Dermis blood vessel endothelial cell (primary cell): Measurements from ENCODE around the gene TUBA1A. TPM values are rescaled to one million over a fixed set of nuclear protein-coding genes. Genes with fewer than 3 reads are reported as not detected.
"Not testable (repeated sequence)": the region's sequence is repeated elsewhere in the genome, so short reads cannot be mapped to it uniquely, and the experiment has no call there.

ENCODE experiments used
- DNase-seq: peaks from one replicate; pipeline ENCODE4 v3.0.0; 2010
- total RNA-seq: library from RNA; depleted of rRNA; stranded (reverse); fragments of >200 nt; gene quantifications from 2 replicates; pipeline ENCODE4 v1.2.3, GENCODE V29; 2014

TUBA1A gene
- 642 and 821 TPM in 2 replicates for total RNA-seq

GRCh38 chr12:49188916-49189367 lies at the start of gene TUBA1A:
TUBA1A (minus strand) TSS chr12:49189080; CDS start chr12:49188979, 101 bp downstream.
- DNase-seq, result peak; percentile 99

DNA sequence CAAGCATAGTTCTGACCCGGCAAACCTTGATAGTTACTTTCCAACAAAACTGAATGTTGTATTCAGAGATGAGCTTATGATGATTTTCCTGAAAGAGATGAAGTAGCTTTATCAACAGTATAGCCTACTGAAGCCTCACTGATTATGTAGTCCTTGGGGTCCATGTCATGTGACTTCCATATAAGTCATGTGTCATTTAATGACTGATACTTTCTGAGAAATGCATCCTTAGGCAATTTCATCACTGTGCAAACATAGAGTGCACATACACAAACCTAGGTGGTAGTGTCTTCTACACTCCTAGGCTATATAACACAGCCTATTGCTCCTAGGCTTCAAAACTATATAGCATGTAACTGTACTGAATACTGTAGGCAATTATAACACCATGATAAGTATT lies 47.5 kb upstream of the TUBA1A start:
- DNase-seq, result no peak

DNA sequence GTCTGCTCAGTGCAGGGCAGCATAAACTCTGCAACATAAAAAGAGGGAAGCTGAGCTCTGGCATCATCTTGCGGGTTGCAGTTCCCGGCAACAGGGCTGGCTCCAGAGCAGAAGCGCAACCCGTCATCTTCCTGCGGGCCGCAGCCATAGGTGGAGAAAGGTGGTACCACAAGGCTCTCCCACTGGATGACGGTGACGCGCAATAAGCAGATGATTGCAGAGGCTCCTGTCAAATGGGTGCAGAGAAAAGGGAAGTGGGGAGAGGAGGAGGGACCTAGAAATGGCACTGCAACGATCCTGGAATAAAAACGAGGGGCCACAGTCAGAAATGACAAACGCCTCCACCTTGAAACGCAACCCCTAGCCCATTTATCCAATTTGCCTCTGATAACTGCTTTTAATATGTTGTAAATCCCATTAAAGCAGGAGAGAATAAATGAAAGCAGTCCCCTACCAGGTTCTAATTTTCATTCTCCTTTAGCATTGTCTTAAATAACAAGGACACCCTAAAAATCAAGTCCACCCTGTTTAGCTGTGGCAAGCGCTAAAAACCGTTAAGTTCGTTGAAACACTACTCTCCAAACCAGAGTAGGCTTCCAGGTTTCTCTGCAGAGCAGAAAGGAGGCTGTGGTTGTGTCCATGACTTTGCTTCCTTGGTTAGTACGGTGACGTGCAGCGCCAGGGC lies 45.1 kb upstream of the TUBA1A start:
- no peak for DNase-seq

- no peak for DNase-seq
These were observed 44.3 kb upstream of the TUBA1A start for GRCh38 chr12:49232940-49233841.

DNA sequence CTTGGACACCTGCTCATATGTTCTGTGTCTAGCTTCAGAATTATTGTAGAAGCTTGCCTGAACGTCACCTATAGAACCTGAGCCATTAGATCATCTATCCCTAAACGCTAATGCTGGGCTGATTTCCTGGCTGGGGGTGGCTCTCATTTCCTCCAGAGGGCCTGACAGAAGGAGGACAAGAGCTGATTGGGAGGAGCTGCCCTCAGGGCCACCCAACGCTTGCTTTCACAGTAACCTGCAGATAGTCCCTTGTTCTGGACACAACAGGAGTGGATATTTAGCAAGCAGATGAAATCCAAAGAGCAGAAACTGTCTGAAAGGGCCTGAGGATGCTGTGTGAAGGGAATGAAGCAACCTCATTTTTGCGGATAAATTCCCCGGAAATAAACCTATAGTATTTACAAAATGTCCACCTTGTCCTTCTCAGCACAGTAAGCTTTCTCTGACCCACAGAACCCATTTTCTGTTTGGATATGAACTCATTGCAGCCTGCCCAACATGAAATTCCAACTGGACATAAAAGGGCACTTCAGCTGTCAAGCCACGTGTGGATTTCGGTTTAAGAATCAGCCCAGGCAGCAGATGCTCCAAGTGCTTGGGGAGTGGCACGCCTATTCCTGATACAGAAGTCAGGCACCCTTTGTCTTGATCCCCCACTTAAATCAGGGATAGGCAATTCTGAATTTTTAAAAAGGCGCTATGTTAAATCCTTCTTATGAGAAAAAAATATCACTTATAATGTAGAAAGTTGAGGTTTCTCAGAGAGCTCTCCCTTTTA lies 43.2 kb upstream of the TUBA1A start:
- no peak for DNase-seq

DNA sequence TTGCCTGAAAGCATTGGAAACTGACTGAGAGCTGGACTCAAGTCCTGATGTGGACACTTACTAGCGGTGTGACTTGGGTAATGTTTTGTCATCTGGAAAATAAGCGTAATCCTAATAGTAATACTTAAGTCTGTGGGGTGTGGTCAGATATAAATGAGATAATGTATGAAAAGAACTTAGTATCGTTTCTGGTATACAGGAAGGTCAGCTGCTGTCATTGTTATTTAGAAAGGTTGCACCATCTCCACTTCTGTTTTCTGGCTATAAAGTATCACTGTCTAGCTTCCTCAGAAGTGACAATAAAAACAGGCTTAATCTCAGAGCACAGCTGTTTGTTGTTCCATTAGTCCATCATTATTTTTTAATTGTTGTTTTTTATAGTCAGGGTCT lies 41.9 kb upstream of the TUBA1A start:
- DNase-seq, result no peak

DNA sequence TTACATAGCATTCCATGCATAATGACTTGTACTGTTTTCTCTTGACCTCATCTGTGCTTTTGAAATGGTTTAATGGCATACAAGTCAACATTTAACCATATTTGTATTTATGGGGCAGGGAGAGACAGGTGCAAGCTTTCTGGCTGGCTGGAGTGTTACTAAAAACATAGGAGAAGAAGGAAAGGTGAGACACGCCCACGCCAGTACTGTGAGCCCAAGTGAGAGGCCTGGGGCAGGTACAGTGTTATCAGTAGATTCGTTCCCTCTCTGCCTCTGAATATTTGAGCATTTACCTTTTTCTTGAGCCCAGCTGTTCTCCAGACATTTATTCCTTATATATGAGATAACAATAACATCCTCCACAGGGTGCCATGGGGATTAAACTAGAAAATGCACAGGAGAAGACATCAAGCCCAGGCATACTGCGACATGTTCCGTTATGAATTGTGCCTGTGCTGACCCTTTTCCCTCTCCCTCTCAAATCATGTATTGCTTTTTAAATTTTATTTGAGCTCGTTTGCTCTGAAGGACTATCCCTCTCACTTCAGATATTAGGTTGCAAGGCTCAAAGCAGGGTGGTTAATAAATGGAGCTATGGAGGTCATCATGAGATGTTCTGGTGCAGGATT lies 41.4 kb upstream of the TUBA1A start:
- no peak for DNase-seq

GRCh38 chr12:49228653-49229052 lies 39.8 kb upstream of the TUBA1A start:
- DNase-seq, result no peak

DNA sequence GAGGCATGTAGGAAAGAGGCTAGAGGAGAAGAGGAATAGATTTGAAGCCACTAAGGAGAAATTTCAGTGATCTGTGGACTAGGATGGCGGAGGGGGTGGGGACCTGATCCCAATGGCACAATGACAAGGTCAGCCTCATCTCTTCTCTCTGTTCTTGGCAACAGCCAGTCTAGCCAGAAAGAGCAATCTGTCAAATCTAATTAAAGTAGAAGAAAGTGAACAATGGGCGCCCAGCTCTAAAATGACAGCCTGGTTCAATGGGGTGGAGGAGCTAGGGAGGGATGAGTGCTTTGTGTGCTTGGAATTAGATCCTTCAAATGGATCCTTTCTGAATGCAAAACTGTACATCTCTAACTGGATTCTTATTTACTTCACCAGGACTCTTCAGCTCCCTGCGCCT lies 38.8 kb upstream of the TUBA1A start:
- no peak for DNase-seq

DNA sequence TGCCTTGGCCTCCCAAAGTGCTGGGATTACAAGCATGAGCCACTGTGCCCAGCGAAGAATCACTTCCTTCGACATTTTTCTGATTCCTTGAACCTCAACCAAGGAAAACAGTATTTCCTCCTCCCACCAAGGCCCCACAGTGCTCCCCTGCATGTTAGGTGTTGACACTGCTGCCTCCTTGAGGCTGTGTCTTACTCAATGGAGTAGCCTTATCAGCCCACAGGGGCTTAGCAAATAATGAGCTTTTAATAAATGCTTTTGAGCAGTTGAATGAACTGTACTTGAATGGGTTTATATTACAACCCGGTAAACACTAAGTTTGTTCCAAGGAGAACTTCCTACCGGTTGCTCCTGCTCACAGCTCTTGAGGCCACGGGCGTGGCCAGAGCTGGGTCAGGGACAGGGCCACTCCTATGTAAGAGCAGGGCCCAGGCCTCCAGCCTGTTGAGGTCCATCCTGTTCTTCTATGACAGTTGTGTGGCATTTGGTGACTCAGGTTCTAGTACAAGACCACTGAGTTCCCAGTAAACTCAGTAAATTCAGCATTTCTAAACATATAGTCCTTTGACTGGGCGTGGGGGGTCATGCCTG lies 36.8 kb upstream of the TUBA1A start:
- DNase-seq, result peak; percentile 81

- no peak for DNase-seq
These were observed 34.9 kb upstream of the TUBA1A start for GRCh38 chr12:49223590-49224369.

DNA sequence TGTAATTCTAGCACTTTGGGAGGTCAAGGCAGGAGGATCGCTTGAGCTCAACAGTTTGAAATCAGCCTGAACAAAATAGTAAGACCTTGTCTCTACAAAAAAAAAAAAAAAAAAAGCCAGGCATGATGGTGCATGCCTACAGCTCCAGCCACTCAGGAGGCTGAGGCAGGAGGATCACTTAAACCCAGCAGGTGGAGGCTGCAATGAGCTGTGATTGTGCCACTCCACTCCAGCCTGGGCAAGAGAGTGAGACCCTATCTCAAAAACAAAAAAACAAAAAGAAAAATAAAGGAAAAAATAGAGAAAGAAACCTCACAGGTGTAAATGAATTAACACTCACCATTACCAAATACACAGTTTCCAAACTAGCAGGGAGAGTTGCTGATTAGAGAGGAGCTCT lies 34.2 kb upstream of the TUBA1A start:
- no peak for DNase-seq

DNA sequence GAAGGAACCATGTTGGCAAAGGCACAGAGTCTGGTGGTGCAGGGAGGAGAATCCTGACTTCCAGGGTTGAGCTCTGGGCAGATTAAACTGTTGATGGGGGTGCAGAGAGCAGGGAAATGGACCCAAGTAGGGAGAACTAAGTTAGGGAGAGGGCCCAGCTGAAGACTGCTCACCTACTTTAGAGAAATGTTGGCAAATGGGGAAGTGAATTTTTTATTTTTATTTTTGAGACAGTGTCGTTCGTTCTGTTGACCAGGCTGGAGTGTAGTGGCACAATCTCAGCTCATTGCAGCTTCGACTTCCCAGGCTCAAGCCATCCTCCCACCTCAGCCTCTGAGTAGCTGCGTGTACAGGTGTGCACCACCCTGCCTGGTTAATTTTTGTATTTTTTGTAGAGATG lies 32.1 kb upstream of the TUBA1A start:
- no peak for DNase-seq

DNA sequence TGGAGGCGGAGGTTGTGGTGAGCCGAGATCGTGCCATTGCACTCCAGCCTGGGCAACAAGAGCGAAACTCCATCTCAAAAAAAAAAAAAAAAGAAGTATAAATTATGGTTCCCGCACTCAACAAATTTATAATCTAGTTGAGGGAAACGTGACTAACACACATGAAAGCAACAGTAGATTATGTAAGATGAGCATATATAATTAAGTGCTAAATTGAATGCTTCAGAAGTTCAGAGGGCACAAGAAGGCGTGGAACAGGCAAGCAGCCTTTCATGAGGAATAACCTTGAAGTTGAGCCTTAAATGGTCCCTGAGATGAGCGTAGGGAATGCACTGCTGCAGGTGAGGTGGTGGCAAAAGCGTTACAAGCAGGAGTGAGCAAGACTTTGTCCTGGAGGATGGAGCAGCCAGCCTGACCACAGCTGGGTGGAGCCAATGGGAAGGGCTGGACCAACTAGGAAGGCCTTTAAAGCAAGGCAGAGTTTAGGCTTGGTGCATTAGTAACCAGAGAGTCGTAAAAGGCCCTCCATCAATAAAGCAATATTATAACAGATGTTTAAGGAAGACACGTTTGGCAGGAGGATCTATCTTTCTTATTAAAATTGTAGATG lies 30.6 kb upstream of the TUBA1A start:
- DNase-seq, result no peak

DNA sequence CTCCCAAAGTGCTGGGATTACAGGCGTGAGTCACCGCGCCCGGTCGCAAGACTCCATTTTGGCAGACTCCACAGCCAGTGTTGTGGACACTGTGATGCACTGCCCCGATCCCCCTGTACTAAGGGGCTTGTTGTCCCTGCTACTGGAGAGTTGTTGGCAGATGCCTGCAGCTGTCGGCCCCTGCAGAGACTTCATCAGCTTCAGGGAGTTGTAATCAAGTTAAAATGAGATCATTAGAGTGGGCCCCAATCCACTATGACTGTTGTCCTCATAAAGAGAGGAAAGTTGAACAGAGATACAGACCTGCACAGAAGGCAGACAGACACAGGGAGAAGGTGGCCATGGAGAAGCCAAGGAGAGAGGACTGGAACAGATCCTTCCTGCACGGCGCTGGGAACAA lies 23.7 kb upstream of the TUBA1A start:
- no peak for DNase-seq

- DNase-seq, result not testable (repeated sequence)
These were observed 21.8 kb upstream of the TUBA1A start for GRCh38 chr12:49210703-49211102.

DNA sequence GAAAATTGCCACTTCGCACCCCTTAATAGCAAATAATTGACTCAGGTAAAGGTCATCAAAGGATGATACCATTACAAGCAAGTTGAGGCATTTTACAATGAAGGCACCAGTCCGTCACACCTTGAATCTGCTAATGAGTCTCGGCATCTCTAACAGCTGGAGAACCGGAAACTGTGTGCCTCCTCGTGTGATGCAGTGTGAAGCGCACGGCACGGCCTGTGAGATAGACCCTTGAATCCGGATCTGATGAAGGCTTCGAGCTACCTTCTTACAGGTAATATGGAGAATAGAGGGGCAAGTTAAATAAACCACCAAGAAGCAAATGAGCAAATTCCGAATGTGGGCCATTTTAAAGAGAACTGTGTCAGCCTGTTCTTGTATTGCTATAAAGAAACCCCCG lies 19.8 kb upstream of the TUBA1A start:
- no peak for DNase-seq

GRCh38 chr12:49208146-49208545 lies 19.3 kb upstream of the TUBA1A start:
- no peak for DNase-seq

- no peak for DNase-seq
These were observed 17.5 kb upstream of the TUBA1A start for GRCh38 chr12:49206389-49206788.

GRCh38 chr12:49201595-49202295 lies 12.9 kb upstream of the TUBA1A start:
- DNase-seq, result peak; percentile 90
